Measurements from ENCODE around the gene NLRP1. TPM values are rescaled to one million over a fixed set of nuclear protein-coding genes. Genes with fewer than 3 reads are reported as not detected.

The NLRP1 gene
- 4.5 and 5.3 TPM in 2 replicates for total RNA-seq (2014; rRNA removed; shearing (Covaris generic))
- polyA plus RNA-seq (2015; cell fraction: cytosol; rRNA removed), result 5.5 and 10.5 TPM in 2 replicates
- 58.2 and 90.2 TPM in 2 replicates for polyA plus RNA-seq (2015; cell fraction: nucleus; rRNA removed)

DNA sequence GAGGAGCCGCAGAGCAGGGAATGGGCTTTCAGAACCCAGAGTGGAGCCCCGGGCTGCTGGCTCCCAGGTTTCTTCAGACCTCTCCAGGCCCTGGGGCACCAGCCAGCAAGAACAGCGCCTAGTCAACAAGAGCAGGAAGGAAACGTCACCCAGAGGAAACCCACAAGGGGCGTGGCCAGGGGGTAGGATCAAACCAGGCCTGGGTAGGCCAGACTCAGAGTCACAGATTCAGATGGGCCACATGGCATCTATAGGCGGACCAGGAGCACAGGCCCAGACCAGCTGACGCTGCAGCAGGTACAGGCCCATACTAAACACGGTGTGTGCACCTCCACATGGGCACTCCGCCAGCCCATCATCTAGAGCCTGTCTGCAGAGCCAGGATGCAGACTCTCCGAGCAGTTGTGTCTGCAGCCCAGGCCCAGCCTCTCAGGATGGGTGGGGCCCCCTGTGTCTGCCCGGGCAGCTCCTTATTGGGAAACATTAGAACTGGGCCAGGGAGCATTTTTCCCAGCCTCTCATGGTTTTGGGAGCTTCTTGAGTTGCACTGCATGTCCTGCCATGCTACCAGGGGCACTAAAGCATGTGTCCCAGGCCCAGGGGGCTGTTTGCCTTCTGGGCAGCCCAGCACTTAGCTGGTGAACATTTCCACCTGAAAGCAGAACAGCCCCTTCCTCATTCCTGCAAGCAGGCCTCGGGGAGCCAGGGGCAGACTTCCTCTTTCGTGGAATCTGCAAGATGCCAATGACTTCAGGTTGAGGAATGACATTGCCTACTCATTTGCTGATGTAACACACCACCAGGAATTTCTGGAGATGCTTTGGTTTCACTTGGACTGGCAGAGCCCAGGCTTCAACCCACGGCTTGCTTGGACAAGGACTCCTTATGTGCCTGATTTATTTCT is at the start of gene NLRP1:
TSS of gene NLRP1 (minus strand) at position 127 of the 904 bp plus-strand sequence. CDS start 552 bp downstream, outside the sequence.
- in situ Hi-C loops (cut with HindIII; ENCODE audit: low pct_unique_long_range_greater_than_20kb, low sequenced_read_pairs), result no loop called here

GRCh38 chr17:5631958-5632590 is 47.8 kb upstream of the NLRP1 start:
- in situ Hi-C loops (cut with HindIII; ENCODE audit: low pct_unique_long_range_greater_than_20kb, low sequenced_read_pairs), result no loop called here
- DNase-seq (ENCODE audit: low read depth, low spot score), result no peak

More for the DNA sequence above, at the start of gene NLRP1:
- DNase-seq (ENCODE audit: low read depth, low spot score), result peak; percentile 60

GRCh38 chr17:5630434-5630833 is 46.1 kb upstream of the NLRP1 start:
- in situ Hi-C loops (cut with HindIII; ENCODE audit: low pct_unique_long_range_greater_than_20kb, low sequenced_read_pairs), result no loop called here
- no peak for DNase-seq (ENCODE audit: low read depth, low spot score)

DNA sequence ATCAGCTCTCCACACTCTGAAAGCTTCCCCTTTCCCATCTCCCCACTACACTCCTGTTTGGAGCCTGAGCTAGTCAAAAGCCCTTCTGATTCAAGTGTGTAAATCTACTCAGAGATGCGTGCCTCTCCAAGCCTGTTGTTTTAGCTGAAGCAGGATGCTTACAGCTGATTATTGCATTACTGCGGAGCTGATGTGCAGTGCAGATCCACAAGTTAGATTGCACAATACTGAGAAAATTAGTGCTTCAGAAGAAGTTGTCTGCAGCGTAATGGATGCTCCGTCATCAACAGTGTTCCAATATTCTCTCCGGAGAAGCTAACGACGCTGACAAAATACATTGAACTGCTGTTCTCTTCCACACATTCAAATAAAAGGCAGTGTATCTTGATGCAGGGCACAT is 44.8 kb upstream of the NLRP1 start:
- in situ Hi-C loops (cut with HindIII; ENCODE audit: low pct_unique_long_range_greater_than_20kb, low sequenced_read_pairs), result no loop called here
- no peak for DNase-seq (ENCODE audit: low read depth, low spot score)

DNA sequence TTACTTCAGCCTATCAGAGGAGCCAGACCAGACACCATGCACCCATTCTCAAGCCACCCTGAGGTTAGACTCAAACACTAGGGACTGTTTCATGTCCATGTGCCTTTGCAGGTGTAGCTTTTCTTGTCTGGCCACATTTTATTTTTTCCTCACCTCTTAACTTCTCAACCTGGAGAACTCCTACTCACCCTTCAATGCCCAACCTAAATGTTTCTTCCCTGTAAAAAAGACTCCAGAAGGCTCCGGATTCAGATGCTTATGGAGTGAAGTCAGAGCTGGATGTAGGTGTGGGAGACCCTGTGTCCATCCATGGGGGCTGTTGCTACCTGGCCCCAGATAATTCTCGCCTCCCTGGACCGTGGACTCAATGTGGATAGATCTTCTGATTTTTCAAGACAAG is 44.0 kb upstream of the NLRP1 start:
- no peak for DNase-seq (ENCODE audit: low read depth, low spot score)
- in situ Hi-C loops (cut with HindIII; ENCODE audit: low pct_unique_long_range_greater_than_20kb, low sequenced_read_pairs), result no loop called here

DNA sequence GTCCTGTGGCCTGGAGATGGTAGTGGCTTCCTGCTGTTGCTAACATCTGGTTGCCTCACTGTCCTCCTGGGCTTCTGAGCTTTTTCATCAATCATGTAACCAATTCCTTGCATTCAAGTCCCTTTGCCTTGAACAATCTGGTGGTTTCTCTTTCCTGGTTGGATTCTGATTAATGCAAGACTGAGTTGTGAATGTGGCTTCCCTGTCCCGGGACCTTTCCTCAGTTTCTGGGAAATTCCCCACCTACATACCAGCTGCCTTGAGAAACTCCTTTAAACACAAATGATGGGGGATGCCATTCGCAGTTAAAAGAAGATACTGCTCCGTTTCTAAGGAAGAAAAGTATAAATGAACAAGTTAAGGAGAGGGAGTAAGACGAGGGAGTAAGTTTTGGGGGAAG is 39.9 kb upstream of the NLRP1 start:
- in situ Hi-C loops (cut with HindIII; ENCODE audit: low pct_unique_long_range_greater_than_20kb, low sequenced_read_pairs), result no loop called here
- DNase-seq (ENCODE audit: low read depth, low spot score), result no peak

- in situ Hi-C loops (cut with HindIII; ENCODE audit: low pct_unique_long_range_greater_than_20kb, low sequenced_read_pairs), result no loop called here
- DNase-seq (ENCODE audit: low read depth, low spot score), result no peak
Measured at GRCh38 chr17:5621729-5622128, 37.4 kb upstream of the NLRP1 start.

DNA sequence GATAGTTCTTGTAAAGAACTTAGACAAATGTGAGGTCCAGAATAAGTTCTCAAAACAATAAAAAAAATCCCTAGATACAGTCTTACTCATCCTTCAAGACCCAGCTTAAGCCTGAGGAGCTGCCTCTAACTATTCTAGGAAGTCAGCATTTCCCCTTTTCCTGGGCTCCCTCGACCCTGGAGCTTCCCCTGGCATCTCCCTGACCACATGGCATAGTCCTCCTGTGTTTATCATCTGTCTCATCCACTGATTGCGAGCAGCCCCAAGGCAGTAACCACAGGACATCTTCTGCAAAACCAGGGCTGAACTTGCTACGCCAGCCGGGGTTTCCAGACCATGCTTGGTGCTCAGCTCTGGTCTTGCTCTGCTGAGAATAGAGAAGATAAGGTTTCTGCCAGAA is 36.7 kb upstream of the NLRP1 start:
- in situ Hi-C loops (cut with HindIII; ENCODE audit: low pct_unique_long_range_greater_than_20kb, low sequenced_read_pairs), result no loop called here
- no peak for DNase-seq (ENCODE audit: low read depth, low spot score)

DNA sequence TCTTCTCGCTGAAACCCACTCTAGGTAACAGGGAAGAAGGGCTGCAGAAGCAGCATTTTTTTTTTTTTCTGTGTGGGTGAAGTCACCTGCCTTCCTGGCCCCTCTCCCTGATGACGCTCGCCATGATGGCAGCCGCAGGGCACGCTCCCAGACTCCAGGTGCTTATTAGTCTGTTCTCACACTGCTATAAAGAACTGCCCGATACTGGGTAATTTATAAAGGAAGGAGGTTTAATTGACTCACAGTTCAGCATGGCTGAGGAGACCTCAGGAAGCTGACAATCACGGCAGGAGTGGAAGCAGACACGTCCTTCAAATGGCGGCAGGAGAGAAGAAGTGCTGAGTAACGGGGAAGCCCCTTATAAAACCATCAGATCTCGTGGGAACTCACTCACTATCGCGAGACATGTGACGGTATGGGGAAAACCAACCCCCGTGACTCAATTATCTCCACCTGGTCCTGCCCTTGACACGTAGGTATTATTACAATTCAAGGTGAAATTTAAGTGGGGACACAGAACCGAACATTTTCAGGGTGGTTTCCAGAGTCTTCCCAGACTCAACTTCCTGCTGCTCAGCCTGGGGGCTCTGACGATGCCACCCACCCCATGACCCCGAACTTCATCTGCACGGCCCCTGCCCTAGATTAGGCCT is 34.9 kb upstream of the NLRP1 start:
- in situ Hi-C loops (cut with HindIII; ENCODE audit: low pct_unique_long_range_greater_than_20kb, low sequenced_read_pairs), result no loop called here
- peak; percentile 55 for DNase-seq (ENCODE audit: low read depth, low spot score)

DNA sequence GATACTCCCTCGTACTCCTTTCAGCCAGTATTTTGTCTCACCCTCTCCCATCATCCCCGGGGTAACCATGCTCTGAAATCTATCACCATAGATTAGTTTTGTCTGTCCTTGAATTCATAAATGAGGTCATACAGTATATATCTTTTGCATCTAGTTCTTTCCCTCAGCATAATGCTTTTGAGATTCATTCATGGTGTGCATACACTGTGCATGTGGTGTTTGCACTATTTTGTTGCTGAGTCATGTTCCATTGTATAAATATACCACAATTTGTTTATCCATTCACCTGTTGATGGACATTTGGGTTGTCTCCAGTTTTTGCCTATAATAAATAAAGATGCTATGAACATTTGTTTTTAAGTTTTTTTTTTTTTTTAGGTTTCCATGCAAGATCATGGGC is 34.2 kb upstream of the NLRP1 start:
- no peak for DNase-seq (ENCODE audit: low read depth, low spot score)
- in situ Hi-C loops (cut with HindIII; ENCODE audit: low pct_unique_long_range_greater_than_20kb, low sequenced_read_pairs), result no loop called here

- no peak for DNase-seq (ENCODE audit: low read depth, low spot score)
- in situ Hi-C loops (cut with HindIII; ENCODE audit: low pct_unique_long_range_greater_than_20kb, low sequenced_read_pairs), result no loop called here
Measured at GRCh38 chr17:5615476-5615875, 31.2 kb upstream of the NLRP1 start.

DNA sequence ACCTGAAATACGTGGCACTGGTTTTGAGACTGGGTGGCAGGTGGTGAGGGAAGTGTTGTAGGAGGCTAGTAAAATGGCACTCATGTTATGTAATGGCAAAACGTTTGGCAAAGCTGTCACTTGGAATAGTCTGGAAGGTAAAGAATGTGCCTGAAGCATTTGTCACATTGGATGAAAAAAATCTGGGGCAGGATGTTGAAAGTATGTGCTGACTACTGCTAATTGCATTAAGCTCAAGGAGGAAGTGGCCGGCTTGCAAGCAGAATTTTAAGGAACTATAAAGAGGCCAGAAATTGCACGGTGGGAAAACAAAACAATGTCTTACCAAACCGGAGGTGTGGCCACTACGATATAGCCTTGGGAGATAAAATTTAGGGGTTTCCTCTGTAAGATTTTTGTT is 26.6 kb upstream of the NLRP1 start:
- in situ Hi-C loops (cut with HindIII; ENCODE audit: low pct_unique_long_range_greater_than_20kb, low sequenced_read_pairs), result no loop called here
- DNase-seq (ENCODE audit: low read depth, low spot score), result no peak

DNA sequence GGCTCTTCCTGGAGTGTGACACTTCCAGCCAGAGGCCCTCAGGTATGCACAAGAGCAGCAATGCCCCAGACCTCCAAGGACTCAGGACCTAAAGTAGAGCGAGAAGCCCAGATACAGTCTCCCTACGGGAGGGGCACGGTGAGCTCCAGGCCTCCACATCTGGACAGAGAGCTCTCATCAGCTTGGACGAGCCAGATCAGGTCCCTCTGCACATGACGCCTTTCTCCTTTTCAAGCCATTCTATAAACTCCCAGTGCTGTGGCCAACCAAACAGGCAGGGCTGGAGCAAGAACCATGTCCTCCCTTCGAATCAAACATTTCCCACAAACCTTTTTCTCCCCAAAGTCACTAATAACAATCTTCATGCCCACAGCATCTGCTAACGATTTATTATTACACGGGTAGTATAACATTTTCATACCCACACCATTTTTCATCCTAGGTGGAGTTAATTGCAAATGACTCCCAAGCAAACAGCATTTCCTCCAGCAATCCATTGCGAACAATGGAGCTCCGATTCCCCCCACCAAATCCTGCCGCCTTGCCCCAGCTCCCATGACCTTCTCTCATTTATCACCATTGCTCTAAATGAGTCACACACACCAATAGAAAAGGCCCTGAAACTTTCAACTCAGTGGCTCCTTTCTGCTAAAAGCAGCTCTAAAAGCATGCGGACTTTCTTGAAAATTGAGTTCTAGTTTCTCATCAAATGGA is 24.2 kb upstream of the NLRP1 start:
- in situ Hi-C loops (cut with HindIII; ENCODE audit: low pct_unique_long_range_greater_than_20kb, low sequenced_read_pairs), result no loop called here
- no peak for DNase-seq (ENCODE audit: low read depth, low spot score)

DNA sequence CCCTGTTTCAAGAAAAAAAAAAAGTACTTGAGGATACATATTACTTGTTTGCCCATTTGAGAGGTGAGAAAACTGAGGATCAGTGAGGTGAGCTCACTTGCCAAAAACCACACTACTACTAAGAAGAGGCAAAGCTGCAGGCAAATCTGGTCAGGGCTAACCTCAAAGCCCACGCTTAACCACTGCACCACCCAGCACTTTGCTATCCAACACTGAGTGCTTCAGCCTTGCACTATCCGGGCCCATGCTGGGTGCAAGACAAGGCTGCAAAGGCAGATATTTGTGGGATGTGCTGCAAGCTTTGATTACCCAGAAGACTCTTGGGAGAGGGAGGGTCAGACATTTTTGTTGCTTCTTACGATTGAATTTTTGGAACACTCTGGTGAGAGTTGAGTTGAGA is 23.6 kb upstream of the NLRP1 start:
- in situ Hi-C loops (cut with HindIII; ENCODE audit: low pct_unique_long_range_greater_than_20kb, low sequenced_read_pairs), result no loop called here
- DNase-seq (ENCODE audit: low read depth, low spot score), result no peak

GRCh38 chr17:5605452-5605851 is 21.1 kb upstream of the NLRP1 start:
- in situ Hi-C loops (cut with HindIII; ENCODE audit: low pct_unique_long_range_greater_than_20kb, low sequenced_read_pairs), result no loop called here
- no peak for DNase-seq (ENCODE audit: low read depth, low spot score)

GRCh38 chr17:5600041-5600440 is 15.7 kb upstream of the NLRP1 start:
- in situ Hi-C loops (cut with HindIII; ENCODE audit: low pct_unique_long_range_greater_than_20kb, low sequenced_read_pairs), result no loop called here
- no peak for DNase-seq (ENCODE audit: low read depth, low spot score)

DNA sequence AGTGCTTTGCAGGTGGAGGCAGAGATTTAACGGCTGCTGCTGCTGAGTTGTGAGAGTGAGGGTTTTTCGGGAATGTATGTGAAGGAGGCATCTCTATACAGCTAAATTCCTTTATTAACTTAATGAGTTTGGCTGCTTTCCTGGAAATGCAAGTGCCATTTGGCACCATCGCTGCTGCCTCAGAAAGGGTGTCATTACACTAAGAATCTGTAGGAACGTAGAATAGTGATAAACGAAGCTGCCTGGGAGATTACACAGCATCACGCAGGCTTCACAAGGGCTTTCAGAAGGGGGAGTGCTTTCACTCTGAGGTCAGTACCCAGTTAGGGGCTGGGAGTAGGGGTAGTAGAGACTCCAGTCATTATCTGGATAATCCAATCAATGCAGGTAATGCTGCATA is 14.1 kb upstream of the NLRP1 start:
- no peak for DNase-seq (ENCODE audit: low read depth, low spot score)
- in situ Hi-C loops (cut with HindIII; ENCODE audit: low pct_unique_long_range_greater_than_20kb, low sequenced_read_pairs), result no loop called here

DNA sequence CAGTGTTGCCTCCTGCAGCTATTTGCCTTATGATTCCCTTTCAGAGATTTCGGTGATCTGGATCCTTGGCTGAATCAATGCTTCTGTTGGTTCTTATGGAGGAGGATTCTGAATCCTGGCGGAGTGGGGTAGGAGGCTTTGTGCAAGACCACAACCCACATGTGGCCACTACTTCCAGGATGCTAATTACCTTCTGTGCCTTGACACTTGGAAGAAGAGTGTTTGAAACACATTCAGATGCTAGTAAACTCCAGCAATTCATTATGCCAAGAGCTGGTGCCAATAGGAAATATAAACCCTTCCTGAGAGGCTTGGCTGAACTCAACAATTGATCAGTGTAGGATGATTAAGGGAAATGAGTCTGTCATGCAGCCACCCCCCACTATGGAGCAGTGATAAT is 12.1 kb upstream of the NLRP1 start:
- in situ Hi-C loops (cut with HindIII; ENCODE audit: low pct_unique_long_range_greater_than_20kb, low sequenced_read_pairs), result no loop called here
- DNase-seq (ENCODE audit: low read depth, low spot score), result no peak

Data from SK-MEL-5 (cell line).